Measurements from ENCODE around the gene C16orf96. TPM values are rescaled to one million over a fixed set of nuclear protein-coding genes. Genes with fewer than 3 reads are reported as not detected.
A peak's percentile ranks its signal among the peaks of the same experiment; 100 is the strongest.

The C16orf96 gene
- total and polyA plus RNA-seq, 2 of the 8 experiments (the other 6 are each of a cell fraction or from before 2014, with no cell fraction given): 1.0 to 1.3 TPM

- H3K27me3 ChIP-seq (replicated peaks in 1 of 4; ENCODE audit: control insufficient read depth in 3 of 4, extremely low read depth in 1 of 4, insufficient read depth in 3 of 4, low read length in 3 of 4): peaks cover 1 to 14% (median 11%) of the 10 kb centered on the region in 4 experiments
- H3K79me2 ChIP-seq (ENCODE audit: control insufficient read depth in 1 of 2, insufficient read depth in 2 of 2, low read length in 2 of 2): peaks cover 3 to 44% of the 10 kb centered on the region in 2 experiments; a peak in 2 of 4 replicates
- ChIA-PET POLR2A (ENCODE audit: partially characterized antibody) (interaction anchor here (0.7 to 2.5 kb wide), 13 partner anchors 8 to 86 kb away, joined by 3 to 11 read pairs (median 4); no protein-coding TSS in a partner anchor), CTCF (ENCODE audit: partially characterized antibody) (interaction anchor here (1.3 to 40.7 kb wide), 4 partner anchors 12 to 48 kb away, joined by 5 to 968 read pairs (median 10); no protein-coding TSS in a partner anchor)
- peak overlapping the region; percentile 80 for H3K4ac ChIP-seq (replicated peaks; ENCODE audit: insufficient read length, low read depth, low read length)
- FAIRE-seq: no peak
- H2AFZ ChIP-seq (ENCODE audit: low read length): no peak overlapping the region
- H3K79me1 ChIP-seq (ENCODE audit: low read depth, low read length): peaks cover 19% of the 10 kb centered on the region
- H2BK120ac ChIP-seq (replicated peaks; ENCODE audit: low read depth, low read length): no peak overlapping the region
- peak overlapping the region; percentile 12 for H4K5ac ChIP-seq (ENCODE audit: insufficient read length, low read depth, low read length)
- peak overlapping the region; percentile 56 for H3K56ac ChIP-seq (replicated peaks; ENCODE audit: insufficient read length, low read depth, low read length)
- H3K23me2 ChIP-seq (ENCODE audit: low read depth, low read length): peaks cover 3% of the 10 kb centered on the region; the same call in 1 of the 2 replicates
- H3K36me3 ChIP-seq (ENCODE audit: control insufficient read depth in 2 of 4, insufficient read depth in 4 of 4, low read length in 3 of 4): peaks cover under 1 to 6% (median 2%) of the 10 kb centered on the region in 4 experiments; a peak in 3 of 8 replicates
- H3K4me3 ChIP-seq (ENCODE audit: extremely low read depth in 1 of 4, insufficient read depth in 2 of 4, low read depth in 3 of 4, low read length in 4 of 4): peak overlapping the region; percentile 69 to 87 (median 80)
- peaks cover 3 to 9% of the 10 kb centered on the region in 2 experiments for H4K20me1 ChIP-seq (replicated peaks in 1 of 2; ENCODE audit: control insufficient read depth in 1 of 2, insufficient read depth in 2 of 2, low read length in 2 of 2)
- H4K91ac ChIP-seq (replicated peaks; ENCODE audit: insufficient read length, low read length): peak overlapping the region; percentile 3
- no peak overlapping the region for H3K14ac ChIP-seq (ENCODE audit: insufficient read length)
- peak overlapping the region; percentile 64 to 73 for H3K4me2 ChIP-seq (ENCODE audit: insufficient read depth in 1 of 2, low read depth in 2 of 2, low read length in 2 of 2)
- H2AK5ac ChIP-seq (ENCODE audit: low read depth, low read length): no peak overlapping the region
- WGBS, 2 experiments (ENCODE audit: extremely low coverage in 1 of 2, insufficient coverage in 1 of 2, insufficient read length in 1 of 2, insufficient replicate concordance in 2 of 2, low coverage in 1 of 2, low lambda C conversion rate in 2 of 2, missing lambda C conversion rate in 1 of 2): 9% methylated on average over 36 of the region's 75 CpGs; no CpG with 5 or more reads in 1 of the 2 experiments
- H2BK12ac ChIP-seq (ENCODE audit: low read depth, low read length): no peak overlapping the region
- H3K18ac ChIP-seq (ENCODE audit: extremely low read depth, low read length): peak overlapping the region; percentile 88
- no peak overlapping the region for H3K23ac ChIP-seq (ENCODE audit: insufficient read length)
- no peak overlapping the region for H2BK20ac ChIP-seq (ENCODE audit: low read length)
- H3K9ac ChIP-seq (replicated peaks in 1 of 4; ENCODE audit: extremely low read depth in 1 of 4, low read depth in 3 of 4, low read length in 3 of 4): peak overlapping the region; percentile 43 to 82 (median 72)
- peaks cover 6 to 11% of the 10 kb centered on the region in 2 experiments for H3K9me3 ChIP-seq (ENCODE audit: insufficient read depth in 2 of 2, low read depth in 1 of 2, low read length in 1 of 2)
- peak overlapping the region; percentile 72; the same call in 1 of the 2 replicates for H3K27ac ChIP-seq (ENCODE audit: low read depth, low read length)
- peak overlapping the region; percentile 15; the same call in 1 of the 2 replicates for H2BK5ac ChIP-seq (ENCODE audit: low read depth, low read length)
- H2BK15ac ChIP-seq (ENCODE audit: low read length): no peak overlapping the region
- peak in 1 of 2 experiments; percentile 75 for DNase-seq (ENCODE audit: low read depth in 1 of 2, low spot score in 2 of 2)
- H3K4me1 ChIP-seq (replicated peaks in 1 of 4; ENCODE audit: control insufficient read depth in 3 of 4, insufficient read depth in 4 of 4, low read length in 3 of 4): peaks cover 0 to 8% (median 5%) of the 10 kb centered on the region in 4 experiments; a peak in 5 of 7 replicates
- H4K8ac ChIP-seq (ENCODE audit: extremely low read depth, insufficient read depth, low read length): peak overlapping the region; percentile 90
- 0 out of 2 replicates have a peak, but pooled peaks have one; percentile 31 for TF ChIP-seq TAF1 (IDR thresholded peaks at IDR 0.05; ENCODE audit: low read depth, low read length)
- no peak for TF ChIP-seq SIX5 (IDR thresholded peaks at IDR 0.05; ENCODE audit: low read depth, low read length)
- peak; percentile 51; the same call in 1 of the 2 replicates for TF ChIP-seq PHF8 (conservative IDR thresholded peaks at IDR 0.05; ENCODE audit: low read depth, low read length)
- 0 out of 2 replicates have a peak, but pooled peaks have one; percentile 3 for TF ChIP-seq USF2 (IDR thresholded peaks at IDR 0.05; ENCODE audit: low read length)
- TF ChIP-seq POU5F1 (IDR thresholded peaks at IDR 0.05; ENCODE audit: low read depth, low read length): no peak
- peak; percentile 8; the same call in 1 of the 2 replicates for TF ChIP-seq CREB1 (IDR thresholded peaks at IDR 0.05)
- TF ChIP-seq CTBP2 (IDR thresholded peaks at IDR 0.05; ENCODE audit: borderline replicate concordance, insufficient read depth, insufficient read length, low read length): peak; percentile 50
- TF ChIP-seq, protein P1, sequence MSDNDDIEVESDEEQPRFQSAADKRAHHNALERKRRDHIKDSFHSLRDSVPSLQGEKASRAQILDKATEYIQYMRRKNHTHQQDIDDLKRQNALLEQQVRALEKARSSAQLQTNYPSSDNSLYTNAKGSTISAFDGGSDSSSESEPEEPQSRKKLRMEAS (IDR thresholded peaks at IDR 0.05): no peak; the same call in 1 of the 2 replicates
These were observed 18.5 kb upstream of the C16orf96 start for GRCh38 chr16:4537376-4538343.

All from H1 (cell line).